ENCODE data around the gene CHD2.
"Not testable (repeated sequence)": the region's sequence is repeated elsewhere in the genome, so short reads cannot be mapped to it uniquely, and the experiment has no call there.

CHD2 gene

DNA sequence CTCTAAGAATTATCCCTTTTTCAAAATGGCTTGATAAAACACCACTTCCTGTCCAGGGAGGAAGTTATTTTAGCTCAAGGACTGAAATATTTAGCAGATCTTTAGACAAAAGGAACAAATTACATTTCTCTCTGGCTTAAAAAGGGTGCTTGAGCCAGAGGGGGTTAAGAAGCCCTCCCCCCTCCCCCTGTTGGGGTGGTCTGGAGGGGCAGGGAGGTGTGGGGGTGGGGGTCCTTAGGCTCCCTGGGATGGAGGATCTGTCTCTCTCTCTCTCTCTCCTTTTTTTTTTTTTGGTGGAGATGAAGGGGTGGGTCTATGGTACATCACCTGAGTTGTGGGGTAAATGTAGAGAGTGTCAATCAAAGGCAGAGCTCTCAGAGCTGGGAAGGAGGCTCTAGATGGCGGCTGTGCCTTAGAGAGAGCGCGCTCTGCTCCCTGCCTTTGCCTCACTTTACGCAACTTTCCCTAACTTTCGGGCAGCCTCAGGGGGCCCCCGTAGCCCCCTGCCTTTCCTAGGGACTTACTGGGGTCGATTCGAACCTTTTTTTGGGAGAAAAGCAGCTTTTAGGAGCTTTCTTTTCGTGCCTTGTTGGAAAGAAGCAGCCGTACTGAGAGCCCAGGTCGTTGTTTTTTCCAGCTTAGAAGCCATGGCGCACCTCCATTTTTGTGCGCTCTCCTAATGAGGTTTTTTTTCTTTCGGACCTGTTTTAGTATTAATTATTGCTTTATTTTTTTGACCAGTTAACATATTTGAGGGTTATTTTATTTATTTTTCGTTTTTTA, at the start of gene CHD2:
CHD2 (plus strand) TSS at position 377 of the 783 bp plus-strand sequence. CDS start 914 bp downstream, outside the sequence.
- peak; percentile 63 for DNase-seq (ENCODE audit: low spot score)

DNA sequence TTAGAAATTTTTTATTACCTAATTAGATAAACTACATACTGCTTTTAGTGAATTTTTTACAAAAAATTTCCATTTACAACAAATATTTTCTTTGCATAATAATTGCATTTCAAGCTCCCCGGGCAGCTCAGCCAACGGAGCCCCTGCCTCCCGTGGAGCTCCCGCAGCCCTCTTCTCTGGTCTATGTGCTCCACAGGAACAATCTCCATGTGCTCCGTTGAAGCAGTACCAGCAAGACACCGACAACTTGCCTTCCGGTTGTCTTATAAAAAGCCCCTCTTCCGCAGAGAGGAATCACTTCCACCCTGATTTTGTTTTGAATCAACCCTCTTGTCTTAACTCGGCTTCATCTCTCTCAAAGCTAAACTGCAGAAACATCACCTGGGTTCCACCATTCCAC, 46.9 kb upstream of the CHD2 start:
- no peak for DNase-seq (ENCODE audit: low spot score)

DNA sequence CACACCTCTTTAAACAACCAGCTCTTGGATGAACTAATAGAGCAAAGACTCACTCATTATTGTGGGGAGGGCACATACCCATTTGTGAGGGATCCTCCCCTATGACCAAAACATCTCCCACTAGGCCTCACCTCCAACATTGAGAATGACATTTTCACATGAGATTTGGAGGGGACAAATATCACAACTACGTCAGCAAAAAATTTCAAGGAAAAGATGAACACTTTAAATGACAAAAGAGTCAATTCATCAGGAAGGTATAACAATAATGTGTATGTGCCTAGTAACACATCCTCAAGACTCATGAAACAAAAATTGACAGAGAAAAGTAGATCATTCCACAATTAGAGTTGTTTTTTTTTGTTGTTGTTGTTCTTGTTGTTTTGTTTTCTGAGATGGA, 38.4 kb upstream of the CHD2 start:
- DNase-seq (ENCODE audit: low spot score) = no peak

DNA sequence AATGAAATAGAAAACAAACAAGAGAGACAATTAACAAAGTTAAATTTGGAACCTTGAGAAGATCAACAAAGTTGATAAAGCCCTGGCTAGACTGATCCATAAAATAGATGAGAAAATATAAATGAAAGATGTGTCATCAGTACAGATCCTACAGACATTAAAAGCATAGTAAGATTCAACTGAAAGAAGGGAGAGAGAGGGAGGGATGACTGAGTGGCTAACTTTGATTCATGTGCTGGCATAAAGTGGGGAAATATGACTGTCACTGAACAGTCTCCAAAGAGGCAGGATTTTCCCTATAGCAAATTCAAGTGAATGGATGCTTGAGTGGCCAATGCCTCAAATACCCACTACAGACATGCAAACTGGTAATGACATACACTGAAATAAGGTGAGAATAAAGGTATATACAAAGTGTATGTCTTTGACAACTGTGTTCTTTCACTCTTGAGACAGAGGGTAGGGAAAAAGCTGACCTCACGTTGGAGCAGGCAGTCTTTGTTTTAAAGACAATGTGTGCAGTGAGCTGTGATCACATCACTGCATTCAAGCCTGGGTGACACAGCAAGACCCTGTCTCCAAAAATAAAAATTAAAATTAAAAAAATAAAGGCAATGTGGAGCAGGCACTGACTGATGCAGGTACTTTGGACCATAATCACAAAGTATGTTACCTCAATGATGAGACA, 35.9 kb upstream of the CHD2 start:
- DNase-seq (ENCODE audit: low spot score) = no peak

DNA sequence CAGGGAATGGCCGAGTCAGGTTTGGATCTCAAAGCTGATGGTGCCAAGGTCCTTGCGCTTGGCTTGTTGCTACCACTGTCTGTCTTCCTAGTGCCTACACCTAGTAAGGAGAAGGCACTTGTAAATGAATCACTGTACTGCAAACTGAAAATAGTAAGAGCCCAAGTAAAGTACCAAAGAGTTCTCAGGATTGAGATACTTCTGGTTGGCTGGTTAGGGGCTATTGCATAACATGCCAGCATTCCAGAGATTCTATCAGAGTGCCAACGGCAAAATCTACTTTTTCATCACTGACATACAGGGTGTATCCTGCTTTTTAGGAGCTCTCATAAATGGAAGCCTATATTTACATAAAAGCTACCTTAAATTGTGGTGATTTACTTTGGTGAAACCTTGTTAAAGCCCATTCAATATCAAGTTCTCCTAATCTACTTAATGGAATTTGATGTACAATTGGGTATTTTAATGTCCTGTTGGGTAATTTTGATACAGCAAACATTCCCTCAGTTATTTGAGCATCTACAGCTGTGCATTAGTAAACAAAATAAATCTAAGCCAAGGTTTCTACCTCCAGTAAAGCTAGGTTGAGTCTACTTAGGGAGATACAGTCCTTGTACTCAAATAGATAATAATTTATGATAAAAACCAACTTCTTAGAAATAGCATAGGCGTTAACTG, 30.7 kb upstream of the CHD2 start:
- peak; percentile 76 for DNase-seq (ENCODE audit: low spot score)

DNA sequence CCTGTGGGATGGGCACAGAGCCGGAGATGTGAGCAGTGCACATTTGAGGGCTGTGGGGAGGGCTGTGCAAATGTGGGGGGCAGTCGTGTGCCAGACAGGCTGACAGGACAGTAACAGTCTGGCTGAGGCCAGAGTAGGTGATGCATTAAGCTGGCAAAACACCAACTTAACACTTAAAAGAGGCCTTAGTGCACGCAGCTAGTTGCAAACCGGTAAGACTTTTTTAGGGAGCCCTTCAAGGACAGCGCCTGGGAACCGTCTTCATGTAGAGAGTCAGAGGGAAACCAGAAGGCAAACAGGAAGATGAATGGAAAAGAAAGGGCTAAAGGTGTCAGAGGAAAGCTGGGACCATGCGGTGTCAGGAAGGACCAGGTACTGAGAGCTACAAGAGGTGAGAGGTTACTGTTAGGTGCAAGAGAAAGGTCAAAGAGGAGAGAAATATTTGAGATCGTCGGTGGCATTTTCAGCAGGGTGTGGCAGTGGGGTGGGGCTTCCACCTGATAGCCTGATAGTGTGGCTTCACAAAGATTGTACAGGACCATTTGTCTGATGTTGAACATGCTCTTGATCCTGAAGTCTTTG, 30.0 kb upstream of the CHD2 start:
- no peak for DNase-seq (ENCODE audit: low spot score)

DNA sequence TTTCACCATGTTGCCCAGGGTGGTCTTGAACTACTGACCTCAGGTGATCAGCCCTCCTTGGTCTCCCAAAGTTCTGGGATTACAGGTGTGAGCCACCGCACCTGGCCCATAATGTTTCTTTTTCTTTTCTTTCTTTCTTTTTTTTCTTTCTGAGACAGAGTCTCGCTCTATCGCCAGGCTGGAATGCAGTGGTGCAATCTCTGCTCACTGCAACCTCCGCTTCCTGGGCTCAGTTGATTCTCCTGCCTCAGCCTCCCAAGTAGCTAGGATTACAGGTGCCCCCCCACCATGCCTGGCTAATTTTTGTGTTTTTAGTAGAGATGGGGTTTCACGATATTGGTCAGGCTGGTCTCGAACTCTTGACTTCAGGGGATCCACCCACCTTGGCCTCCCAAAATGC, 27.2 kb upstream of the CHD2 start:
- DNase-seq (ENCODE audit: low spot score) = not testable (repeated sequence)

DNA sequence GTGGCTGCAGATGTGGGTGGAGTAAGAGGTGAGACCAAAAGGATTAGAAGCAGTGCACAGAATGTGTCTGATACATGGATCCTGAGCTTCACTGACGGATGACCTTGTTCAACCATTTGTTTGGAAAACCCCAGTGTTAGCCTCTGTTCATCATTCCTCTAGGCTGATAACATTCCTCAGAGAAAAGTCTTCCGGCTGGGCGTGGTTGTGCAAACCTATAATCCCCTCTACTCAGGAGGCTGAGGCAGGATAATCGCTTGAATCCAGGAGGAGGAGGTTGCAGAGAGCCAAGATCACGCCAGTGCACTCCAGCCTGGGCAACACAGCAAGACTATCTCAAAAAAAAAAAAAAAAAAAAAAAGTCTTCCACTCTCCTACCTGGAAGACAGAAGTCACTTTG, 23.1 kb upstream of the CHD2 start:
- DNase-seq (ENCODE audit: low spot score) = no peak

DNA sequence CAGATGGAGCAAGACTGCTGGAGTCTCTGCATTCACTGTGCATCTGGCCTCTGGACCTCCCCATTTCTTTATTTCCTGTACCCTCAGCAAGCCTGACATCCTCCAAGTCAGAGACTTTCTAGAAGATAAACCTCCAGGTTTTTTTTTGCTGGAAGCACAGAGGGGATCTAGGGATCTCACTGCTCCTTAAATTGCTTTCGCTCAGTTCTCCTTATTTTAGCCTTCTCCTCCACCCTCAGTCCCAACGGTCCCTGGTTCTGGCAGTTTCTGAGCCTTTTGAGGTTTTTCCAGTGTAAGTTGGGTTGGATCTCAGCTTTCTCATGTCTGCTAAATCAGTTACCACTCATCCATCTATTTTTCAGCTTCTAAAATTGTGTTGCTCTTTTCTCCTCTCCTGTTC, 22.7 kb upstream of the CHD2 start:
- DNase-seq (ENCODE audit: low spot score) = no peak

DNA sequence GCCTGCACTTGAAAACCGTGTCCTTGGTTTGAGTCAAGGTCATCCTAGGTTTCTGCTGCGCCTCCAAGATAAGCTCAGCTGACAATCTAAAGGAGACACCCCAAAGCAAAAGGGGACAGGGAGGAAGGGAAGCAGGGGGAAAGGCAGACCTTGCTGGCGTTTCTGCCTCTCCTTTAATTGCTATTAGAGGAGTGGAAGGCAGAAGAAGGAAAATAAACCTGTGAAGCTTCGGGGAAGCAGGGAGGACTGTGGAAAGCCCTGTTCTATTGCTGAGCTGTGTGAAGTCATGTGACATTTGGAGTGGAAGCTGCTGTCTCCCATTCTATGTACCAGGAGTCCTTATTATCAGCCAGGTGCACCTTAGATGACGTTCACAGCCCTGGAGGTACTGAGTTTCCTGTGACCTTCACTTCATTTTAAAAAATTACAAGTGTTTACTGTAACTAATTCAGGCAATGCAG, 21.5 kb upstream of the CHD2 start:
- DNase-seq (ENCODE audit: low spot score) = no peak

DNA sequence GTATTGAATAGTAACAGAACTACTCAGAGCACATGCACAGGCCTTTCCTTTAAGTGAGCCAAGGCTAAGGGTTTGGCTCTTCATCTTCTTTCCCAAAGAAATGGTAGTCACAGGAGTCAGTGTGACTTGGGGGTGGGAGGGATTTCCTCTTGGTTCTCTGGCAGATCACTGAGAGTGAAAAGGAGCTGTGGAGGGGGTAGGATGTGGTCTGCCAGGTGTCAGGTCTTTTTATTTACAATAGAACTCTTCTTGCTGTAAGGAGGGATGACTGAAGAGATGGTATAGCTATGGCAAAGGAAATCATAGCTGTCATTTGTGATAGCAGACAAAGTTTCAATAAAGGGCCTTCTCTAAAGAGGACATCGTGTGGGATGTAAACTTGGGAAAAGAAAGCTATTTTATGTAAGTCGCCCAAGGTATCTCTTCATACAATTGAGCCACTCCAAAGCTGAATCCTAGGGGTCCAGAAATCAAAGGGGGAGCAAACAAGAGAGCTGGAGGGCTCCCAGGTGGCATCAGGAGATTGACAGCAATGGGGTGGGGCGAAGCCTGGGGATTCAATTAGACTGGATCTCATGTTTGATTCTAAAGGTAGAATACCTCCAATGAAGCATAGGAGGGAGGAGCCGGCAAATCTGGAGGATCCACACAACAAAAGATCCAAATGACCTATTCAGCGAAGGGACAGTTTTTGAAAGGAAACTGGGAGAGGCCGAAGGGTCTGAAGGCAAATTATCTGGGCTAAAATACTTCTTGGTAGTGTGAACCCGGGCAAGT, 20.0 kb upstream of the CHD2 start:
- DNase-seq (ENCODE audit: low spot score) = no peak

DNA sequence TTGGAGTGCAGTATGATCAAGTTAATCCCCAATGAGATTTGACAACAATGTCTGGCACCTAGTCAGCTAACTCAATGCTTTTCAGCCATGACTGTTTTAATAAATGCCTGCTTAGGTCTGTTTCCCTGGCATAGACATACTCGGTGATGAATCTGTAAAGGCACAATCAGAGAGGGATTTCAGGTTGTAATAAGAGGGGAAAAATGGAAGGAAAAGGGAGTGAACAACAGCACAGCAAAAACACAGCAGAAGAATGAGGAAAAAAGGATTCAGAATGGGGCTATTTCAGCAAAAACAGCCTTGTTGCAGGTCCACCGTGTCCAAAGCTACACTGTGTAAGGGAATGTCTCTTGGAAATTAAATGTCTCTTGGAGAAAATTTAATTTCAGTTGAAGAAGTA, 19.3 kb upstream of the CHD2 start:
- no peak for DNase-seq (ENCODE audit: low spot score)

DNA sequence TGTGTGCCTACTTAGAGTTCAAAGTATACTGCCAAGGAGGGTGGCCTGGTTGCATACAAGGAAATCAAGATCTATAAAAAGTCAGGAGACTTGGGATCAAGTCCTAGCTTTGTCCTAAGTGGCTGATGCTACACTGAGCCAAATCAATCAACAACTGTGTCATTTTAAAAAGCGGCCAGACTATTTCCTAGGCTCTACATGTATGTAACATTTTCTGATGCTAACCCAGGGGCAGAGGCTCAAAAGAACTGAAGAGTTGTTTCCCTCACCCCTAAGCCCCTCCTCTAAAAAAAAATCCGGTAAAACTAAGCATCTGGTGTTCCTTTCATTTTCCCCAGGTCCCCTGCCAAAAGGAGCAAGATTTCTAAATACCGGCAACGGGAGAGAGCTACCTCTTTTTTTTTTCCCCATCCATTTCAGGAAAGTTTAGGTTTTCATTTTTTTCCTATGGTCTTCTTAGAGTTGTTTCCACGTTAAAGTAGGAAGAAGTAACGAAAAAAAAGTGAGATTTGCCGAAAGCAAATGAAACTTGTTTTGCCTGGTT, 18.8 kb upstream of the CHD2 start:
- DNase-seq (ENCODE audit: low spot score) = no peak

DNA sequence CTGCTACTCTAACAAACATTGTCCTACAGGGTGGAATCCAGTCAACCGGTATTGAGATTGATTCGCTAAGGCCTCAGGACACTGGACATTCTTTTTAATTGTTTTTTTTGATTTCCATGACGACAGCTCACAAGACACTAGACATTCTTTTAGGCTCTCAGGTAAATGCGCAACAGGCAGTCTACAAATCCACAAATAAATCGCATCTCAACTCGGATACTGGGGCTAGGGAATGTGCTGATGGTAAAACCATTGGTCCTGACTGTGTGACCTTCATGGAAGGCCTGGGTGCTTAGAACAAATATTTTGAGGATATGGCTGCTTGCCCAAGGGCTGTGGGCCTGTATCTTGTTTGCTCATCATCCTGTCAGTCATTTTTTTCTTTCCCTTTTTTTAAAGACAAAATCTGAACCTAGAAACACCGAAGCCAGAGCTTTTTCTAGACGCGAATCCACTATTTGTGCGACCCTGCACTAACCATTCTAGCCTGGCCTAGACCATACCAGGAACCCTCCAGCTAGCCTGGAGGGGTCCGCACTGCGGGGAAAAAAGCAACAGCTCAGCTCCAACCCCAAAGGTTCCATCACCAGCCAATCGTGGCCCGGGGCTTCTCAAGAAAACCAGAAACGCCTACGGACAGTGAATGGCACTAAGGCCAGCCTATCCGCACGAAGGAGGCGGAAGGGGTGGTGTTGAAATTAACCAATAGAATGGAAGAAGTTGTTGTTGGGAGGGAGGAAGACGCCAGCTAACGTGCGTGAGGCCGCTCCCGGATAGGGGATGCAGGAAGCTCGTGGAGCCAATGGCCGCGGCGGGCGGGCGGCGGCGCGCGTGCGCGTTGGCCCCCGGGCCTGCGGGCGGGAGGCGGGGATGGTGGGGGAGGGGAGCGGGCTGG, 18.1 kb upstream of the CHD2 start:
- DNase-seq (ENCODE audit: low spot score) = peak; percentile 99

DNA sequence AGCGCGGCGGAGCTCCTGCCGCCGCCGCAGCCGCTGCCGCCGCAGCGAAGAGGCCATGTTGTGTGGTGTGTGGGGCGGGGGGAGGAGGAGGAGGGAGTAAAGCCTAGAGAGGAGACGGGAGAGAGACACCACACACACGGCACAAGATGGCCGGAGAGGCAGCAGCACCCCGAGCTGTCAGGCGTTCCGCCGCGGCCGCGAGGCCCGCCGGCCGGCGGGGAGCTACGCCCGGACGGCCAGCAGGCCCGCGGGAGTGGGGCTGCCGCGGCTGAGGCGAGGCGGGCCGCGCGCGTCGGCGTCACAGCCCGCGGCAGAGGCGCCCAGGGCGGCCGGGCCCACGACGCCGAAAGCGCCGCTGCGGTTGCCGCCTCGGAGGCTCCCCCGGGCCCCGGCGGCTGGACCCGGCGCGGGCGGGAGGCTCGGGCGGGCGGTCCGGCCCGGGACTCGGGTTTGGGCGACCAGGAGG, 17.4 kb upstream of the CHD2 start:
- DNase-seq (ENCODE audit: low spot score) = no peak

DNA sequence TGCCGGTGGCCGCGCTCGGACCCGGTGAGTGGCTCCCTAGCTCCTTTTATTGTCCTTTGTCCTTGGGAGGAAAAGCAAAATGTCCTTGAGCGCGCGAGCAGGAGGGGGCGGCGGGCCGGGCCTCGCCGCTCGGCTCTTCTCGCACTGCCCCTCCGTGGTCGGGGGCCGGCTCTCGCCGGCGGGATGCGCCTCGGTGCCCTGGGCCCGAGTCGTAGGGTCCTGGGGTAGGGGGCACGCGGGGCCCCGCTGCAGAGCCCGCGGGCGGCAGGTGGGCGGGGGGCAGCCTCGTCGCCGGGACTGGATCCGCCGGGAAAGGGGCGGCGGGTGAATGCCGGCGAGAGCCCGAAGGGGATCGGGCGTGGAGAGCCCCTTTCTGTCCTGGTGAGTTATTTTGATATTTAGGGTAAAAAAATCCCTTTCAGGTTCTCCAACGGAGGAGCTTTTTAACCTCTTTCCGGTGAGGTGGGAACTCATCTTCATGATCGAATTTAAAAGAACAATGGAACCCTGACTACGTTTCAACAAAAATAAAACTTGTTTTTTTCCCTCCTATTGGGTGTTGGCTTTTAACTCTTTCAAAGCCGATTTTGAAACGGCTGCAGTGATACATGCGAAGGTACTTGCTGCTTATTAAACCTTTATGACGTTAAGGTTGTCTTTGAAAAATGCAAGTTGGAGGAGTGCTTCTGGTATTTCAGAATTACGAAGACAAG, 16.8 kb upstream of the CHD2 start:
- DNase-seq (ENCODE audit: low spot score) = peak; percentile 27

DNA sequence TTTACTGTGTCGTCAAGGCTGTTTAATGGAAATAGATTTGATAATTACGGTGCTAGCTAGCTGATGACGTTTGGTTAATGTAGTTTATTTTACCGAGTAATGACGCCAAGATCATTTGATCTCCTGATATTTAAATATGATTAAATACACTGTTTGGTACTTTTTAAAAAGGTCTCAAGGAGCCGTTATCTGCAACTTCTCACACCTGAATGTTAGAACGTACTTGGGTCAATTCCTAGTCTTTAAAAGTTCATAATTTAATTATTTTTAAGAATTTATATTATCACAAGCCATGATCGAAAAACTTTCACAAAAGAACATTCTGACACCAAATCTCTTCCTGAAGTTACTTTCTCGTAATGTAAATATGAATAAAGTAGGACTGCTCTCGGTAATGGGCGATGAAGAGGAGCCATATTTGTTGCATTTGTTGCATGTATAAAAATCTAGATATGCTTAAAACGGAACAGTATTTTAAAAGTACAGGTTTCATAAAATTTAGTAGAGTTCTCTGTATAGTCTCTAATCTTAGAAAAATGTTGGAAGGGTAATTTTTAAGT, 16.2 kb upstream of the CHD2 start:
- DNase-seq (ENCODE audit: low spot score) = no peak

DNA sequence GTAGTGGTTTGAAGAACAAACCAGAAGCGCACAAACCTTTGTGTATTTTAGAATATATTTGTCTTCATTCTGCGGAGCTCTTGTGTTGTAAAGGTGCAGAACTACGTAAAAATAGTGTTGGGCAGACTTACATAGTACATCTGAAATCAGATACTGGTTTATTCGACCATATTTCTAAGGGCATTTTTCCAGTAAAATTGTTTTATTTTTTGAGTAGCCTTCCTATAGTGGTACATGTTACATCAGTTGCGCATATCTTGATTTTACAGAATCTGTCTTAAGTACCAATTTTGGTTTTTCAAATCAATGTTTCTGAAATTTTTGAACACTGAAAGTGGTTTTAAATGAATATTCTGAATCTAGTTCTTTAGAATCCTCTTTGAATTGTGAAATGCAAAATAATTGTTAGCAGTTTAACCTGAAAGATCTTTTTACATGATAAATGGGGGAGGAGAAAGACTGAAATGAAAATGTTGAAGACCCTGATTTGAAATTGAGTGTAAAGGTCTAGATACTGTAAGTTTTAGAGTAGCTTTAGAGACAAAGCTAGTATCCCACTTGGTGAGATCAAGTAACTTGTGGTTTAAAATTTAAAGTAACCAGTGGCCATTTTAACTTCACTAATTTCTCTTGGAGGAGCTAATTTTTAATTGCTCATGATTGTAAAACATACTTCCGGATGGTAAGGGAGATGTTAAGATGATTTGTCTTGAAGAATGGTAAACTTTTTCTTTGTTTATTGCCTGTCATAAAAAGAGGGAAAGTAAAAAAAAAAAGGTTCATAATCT, 15.5 kb upstream of the CHD2 start:
- DNase-seq (ENCODE audit: low spot score) = no peak
